Cardiac fibroblast (primary cell): ENCODE measurements around the gene NT5DC3.

Experiments
- DNase-seq, 2 donors: peaks; one replicate each; pipeline versions ENCODE4 v3.0.0 to v3.0.0-alpha.2; 2010; ENCODE audit warnings: low read depth in 2 of 2
- H3K4me3 ChIP-seq, 2 donors: replicated peaks in 1 of 2; 1 replicate in 1 of 2; 2 replicates in 1 of 2; pipeline ENCODE4 v1.5.1; 2011; ENCODE audit warnings: low read depth in 2 of 2, low read length in 2 of 2, mild to moderate bottlenecking in 2 of 2, moderate library complexity in 1 of 2
- CTCF ChIP-seq: IDR thresholded peaks from one replicate; pipeline ENCODE4 v1.5.1; 2011; ENCODE audit warnings: low read depth, mild to moderate bottlenecking, low read length, inconsistent platforms

Gene NT5DC3

GRCh38 chr12:103881261-103881660 lies 40.2 kb upstream of the NT5DC3 start:
- no peak for TF ChIP-seq CTCF
- H3K4me3 ChIP-seq: no peak overlapping the region
- no peak for DNase-seq

DNA sequence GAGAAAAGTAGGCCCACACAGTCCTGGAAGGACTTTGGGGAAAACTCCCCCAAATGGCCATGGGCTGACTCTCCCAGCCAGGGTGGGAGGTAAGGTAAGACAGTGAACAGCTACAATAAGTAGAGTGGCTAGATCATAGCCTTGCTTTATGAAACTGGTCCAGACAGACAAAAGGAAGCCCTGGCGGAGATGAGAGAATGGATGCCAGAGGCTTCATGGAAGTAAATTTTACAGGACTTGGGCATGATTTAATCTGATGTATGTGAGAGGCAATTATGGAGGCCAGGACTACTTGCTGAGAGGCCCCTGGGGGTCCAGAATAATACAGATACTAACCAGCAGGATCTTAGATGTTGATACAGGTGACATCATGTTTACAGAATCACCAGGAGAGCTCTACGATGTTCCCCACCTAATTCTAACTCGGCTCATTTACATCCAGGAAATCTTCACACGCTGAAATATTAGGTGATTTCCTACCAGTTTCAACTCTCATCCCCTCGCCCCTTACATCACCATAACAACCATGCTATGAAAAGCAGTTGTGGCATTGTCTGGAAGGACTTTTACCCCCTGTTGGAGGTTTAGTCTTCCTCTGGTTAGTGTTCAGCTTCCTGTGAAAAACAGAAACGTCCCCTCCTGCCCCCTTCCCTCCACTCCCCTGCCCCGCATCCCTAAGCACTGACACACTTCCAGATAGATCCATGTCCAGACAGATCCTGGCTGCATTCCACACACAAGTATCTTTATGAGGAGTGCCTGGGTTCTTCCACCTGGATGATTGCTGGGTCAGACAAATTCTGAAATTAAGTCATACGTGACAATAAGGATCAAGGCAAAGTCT lies 39.5 kb upstream of the NT5DC3 start:
- DNase-seq: no peak
- no peak for TF ChIP-seq CTCF
- H3K4me3 ChIP-seq: no peak overlapping the region

GRCh38 chr12:103879878-103880277 lies 38.8 kb upstream of the NT5DC3 start:
- H3K4me3 ChIP-seq: no peak overlapping the region
- TF ChIP-seq CTCF: no peak
- no peak for DNase-seq

GRCh38 chr12:103879048-103879692 lies 38.1 kb upstream of the NT5DC3 start:
- no peak for DNase-seq
- TF ChIP-seq CTCF: no peak
- no peak overlapping the region for H3K4me3 ChIP-seq

DNA sequence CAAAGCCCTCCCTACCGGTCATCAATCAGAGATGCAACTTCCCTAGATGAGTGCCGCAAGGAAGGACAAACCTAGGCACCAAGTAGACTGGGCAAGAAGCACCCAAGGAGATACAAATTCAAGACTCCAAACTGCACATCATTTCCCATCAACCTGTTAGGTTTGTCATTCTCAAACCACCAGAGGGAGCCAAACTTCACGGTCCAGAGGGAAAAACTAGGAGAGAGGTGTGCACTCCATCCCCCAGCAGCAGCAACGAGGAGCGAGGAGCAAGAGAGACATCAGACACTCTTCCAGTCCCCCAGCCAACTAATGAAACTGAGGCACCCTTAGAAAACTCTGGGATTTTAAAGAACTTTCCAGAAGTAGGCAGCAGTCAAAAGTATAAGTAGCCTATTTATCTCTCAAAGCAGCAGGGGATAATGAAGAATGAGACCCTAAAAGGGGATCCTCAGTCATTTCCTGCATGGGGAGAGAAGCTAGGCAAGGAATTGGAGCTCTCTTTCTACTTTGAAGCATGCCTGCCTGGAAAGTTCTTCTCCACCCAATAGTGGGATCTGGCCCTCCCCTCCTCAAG lies 37.0 kb upstream of the NT5DC3 start:
- DNase-seq: peak; percentile 78 to 81
- H3K4me3 ChIP-seq: no peak overlapping the region
- peak; percentile 77 for TF ChIP-seq CTCF

DNA sequence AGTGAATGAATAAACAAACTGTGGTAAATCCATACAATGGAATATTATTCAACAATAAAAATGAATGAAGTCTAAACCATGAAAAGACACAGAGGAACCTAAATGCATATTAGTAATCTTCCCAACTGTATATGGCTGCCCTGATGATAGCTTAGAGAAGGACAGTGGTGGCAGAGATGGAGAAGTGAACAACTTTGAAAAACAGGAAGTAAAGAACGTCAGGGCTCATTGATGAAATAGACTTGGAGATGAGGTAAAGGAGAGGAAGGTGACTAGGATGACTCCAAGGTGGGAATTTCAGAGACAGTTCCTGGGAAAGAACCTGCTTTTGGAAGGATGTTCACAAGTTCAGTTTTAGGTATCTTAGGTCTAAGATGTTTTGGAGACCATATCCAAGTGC lies 36.3 kb upstream of the NT5DC3 start:
- no peak for DNase-seq
- no peak overlapping the region for H3K4me3 ChIP-seq
- no peak for TF ChIP-seq CTCF
